GM18511 (cell line): Measurements from ENCODE around the gene MUC2.

ENCODE experiments used
- ATAC-seq: cut with Tn5 transposase; IDR thresholded peaks from one replicate; pipeline ENCODE4 v1.9.1; 2021; ENCODE audit warnings: mild to moderate bottlenecking, moderate library complexity; ENCODE audit not compliant: unreplicated experiment

Gene MUC2

GRCh38 chr11:1074244-1075221 lies at the start of gene MUC2:
Gene MUC2, plus strand, starts transcription at chr11:1074874.
- no peak for ATAC-seq

DNA sequence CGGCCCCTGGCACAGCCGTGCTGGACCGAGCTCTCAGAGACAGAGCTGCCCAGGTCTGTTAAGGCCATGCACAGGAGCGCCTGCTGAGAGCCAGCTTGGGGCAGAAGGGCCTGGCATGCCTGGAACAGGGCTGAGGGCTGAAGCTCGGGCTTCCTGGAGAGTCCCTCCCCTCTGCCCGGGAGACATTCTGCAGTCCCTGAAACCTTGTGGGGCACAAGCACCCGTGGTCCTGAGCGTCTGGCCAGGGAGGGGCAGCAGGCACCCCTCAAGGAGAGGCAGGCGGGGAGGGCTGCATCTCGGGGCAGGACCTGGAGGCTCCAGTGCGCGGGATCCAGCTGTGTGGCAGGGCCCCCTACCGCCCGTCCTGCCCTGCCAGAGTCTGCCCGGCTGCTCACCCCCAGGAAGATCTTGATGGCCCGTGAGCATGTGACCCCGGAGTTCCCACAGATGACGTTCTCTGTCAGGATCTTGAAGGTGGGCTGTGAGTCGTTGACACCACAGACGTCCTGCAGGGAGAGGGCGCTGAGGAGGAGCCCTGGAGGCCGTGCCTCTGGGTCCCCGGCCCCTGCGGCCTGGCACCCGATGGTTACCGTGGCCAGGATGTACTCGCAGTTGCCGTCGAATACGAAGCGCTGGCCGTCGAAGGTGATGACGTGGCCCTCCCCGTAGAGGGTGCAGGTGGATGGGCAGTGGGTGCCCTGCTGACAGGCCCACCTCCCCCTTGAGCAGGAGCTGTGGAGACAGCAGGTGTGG lies 49.1 kb upstream of the MUC2 start:
- no peak for ATAC-seq

DNA sequence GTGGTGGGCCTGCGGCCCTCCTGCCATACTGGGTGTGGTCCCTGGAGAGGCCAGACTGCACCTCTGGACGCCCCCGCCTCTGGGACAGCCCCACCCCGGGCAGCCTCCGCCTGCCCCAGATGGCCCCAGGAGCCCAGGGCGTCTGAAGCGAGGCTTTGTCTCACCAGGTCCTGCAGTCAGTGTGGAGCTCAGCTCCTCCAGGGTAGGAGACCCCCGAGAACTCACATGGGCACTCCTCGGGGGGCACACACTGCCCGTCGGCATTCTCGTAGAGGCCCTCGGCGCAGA lies 48.6 kb upstream of the MUC2 start:
- no peak for ATAC-seq

DNA sequence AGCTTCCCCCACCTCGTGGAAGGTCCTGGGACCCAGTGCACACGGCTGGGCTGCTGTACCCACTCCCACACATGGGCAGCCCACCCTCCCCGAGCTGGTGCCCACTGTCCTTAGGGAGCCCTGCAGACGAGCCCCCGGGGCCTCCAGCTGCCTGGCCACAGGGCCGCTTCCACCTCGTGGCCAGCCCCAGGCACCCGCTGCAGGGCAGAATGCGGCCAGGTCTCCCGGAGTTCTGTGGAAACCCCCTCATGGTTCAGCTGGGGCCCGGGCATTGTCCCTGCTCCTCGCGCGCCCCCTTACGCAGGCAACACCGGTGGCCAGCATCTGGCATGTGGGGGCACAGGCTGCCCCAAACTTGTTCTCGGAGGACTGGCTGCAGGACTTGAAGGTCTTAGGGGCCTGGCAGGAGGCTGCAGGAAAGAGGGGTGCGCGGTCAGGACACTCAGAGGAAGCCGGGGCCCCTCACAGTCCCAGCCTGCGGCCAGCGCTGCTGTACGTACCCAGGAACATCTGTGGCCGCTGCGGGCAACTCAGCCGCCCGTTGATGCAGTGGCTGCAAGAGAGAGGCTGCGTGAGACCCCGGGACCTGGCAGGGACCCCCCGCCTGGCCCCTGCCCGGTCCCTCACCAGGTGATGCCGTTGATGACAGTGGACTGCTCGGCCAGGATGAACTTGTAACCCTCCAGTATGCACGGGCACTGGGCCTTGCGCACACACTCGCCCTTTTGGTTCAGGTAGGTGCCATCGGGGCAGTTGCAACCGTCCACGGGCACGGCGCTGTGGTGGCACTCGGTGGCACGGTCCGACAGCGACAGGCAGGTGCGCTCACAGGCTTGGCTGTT lies 47.8 kb upstream of the MUC2 start:
- ATAC-seq, result no peak

GRCh38 chr11:1027483-1028290 lies 47.0 kb upstream of the MUC2 start:
- no peak for ATAC-seq

- no peak for ATAC-seq
Measured at GRCh38 chr11:1028291-1028540, 46.5 kb upstream of the MUC2 start.

DNA sequence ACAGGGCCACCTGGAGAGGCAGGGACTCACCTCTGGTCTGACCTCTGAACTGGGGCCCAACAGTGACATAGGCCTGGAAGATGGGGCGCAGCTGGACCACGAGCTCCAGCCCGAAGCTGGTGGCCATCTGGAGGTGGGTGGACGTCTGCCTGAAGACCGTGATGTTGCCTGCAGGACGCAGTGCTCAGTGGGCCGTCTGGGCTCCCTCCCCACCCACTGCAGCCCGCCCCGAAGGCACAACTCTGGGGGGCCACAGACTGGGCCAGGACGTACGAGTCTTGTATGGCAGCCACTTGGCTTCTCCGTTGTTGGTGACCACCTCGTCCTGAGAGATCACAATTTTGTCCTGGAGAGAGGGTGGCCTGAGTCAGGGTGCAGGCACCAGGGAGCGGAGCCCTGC lies 46.1 kb upstream of the MUC2 start:
- no peak for ATAC-seq

DNA sequence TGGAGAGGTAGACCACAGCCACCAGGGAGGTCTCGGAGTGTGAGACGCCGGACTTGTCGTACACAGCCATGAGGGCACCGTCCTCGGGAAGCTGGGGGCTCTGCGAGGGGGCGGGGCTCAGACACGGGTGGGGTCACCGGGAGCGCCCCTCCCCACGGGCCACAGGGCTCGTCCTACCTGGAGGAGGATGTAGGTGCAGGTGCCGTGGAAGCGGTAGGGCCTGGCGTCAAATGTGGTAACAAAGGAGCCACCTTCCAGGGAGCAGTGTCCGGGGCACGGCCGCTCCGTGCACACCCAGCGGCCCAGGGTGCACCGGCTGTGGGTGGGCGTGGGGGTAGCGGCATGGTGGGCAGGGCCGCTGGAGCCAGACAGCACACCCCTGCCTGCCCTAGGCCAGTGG lies 45.6 kb upstream of the MUC2 start:
- ATAC-seq, result no peak

DNA sequence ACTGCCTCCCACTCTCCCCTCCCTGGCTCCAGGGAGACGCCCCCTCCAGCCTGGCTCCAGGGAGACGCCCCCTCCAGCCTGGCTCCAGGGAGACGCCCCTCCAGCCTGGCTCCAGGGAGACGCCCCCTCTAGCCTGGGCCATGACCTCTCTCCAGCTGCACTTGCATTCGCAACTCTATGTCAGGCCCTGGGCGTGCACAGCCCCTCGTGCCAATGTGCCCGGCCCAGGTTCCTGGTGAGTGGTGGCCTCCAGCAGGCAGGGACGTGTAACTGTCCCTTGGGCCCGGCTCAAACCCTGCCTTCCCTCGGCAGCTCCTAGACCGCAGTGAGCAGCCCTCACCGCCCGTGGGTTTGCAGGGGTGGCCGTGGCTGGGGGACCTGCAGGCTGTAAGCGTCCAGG lies 45.0 kb upstream of the MUC2 start:
- ATAC-seq, result no peak

GRCh38 chr11:1030086-1030485 lies 44.6 kb upstream of the MUC2 start:
- no peak for ATAC-seq

- ATAC-seq, result no peak
Measured at GRCh38 chr11:1030556-1030955, 44.1 kb upstream of the MUC2 start.

DNA sequence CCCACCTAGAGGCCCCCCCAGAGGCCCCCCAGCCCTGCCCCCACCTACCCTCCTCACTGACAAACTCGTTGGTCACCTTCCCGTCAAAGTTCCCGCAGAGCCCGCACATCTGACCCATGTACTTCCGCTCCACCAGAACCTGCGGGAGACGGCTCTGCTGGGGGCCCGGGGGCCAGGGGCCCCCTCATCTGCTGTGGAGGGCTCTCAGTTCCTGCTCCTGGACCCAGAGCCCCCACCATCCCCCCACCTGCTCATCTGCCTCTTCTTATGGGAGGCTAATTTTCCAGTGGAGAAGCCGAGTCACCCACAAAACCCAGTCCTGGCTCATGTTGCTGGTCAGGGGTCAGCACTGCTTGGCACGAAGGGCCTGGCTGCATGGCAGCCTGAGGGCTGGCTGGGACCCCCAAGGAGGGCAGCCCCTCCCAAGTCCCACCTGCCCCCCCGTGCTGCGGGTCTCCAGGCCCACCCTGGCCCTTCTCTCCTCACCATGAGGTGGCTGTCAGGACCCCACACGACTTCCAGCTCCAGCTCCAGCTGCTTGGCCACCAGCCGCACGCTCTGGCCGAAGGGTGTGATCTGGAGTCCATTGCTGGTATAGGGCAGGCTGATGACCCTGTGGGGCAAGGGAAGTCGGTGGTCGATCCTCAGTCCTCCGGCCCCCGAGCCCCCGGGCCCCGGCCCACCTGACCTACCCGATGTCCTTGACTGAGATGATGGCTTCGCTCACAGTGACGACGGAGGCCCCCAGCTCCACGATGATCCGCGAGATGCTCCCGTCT lies 43.4 kb upstream of the MUC2 start:
- ATAC-seq, result no peak

- no peak for ATAC-seq
Measured at GRCh38 chr11:1032310-1032891, 42.3 kb upstream of the MUC2 start.

- ATAC-seq, result no peak
Measured at GRCh38 chr11:1033016-1033798, 41.5 kb upstream of the MUC2 start.

DNA sequence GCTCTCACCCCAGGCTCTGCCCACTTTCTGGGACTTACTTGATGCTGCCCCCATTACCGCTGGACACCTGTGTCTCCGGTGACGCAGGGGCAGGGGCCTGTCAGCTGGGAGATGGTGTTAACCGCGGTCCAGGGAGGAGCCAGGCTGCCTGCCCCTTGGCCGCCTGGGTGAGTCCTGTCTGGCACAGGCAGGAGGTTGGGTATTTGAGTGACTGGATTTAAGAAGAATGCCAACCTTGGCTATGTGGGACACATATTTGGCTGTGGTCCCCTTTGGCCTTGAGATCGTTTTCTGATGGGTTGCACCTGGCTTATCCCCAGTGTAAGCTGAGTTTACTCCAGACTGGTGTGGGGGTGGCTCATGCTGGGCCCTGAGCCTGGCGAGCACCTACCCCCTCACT lies 40.7 kb upstream of the MUC2 start:
- no peak for ATAC-seq

GRCh38 chr11:1034456-1035295 lies 40.0 kb upstream of the MUC2 start:
- ATAC-seq, result no peak

GRCh38 chr11:1035577-1036283 lies 38.9 kb upstream of the MUC2 start:
- ATAC-seq, result no peak
